Measurements from ENCODE around the gene CASK.

The CASK gene, protein sequence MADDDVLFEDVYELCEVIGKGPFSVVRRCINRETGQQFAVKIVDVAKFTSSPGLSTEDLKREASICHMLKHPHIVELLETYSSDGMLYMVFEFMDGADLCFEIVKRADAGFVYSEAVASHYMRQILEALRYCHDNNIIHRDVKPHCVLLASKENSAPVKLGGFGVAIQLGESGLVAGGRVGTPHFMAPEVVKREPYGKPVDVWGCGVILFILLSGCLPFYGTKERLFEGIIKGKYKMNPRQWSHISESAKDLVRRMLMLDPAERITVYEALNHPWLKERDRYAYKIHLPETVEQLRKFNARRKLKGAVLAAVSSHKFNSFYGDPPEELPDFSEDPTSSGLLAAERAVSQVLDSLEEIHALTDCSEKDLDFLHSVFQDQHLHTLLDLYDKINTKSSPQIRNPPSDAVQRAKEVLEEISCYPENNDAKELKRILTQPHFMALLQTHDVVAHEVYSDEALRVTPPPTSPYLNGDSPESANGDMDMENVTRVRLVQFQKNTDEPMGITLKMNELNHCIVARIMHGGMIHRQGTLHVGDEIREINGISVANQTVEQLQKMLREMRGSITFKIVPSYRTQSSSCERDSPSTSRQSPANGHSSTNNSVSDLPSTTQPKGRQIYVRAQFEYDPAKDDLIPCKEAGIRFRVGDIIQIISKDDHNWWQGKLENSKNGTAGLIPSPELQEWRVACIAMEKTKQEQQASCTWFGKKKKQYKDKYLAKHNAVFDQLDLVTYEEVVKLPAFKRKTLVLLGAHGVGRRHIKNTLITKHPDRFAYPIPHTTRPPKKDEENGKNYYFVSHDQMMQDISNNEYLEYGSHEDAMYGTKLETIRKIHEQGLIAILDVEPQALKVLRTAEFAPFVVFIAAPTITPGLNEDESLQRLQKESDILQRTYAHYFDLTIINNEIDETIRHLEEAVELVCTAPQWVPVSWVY

GRCh38 chrX:41923211-41923977 is at the start of gene CASK:
Gene CASK, minus strand, starts transcription at chrX:41923554. Its CDS starts 566 bp downstream, at chrX:41922988.
- TF ChIP-seq CTCF (IDR thresholded peaks at IDR 0.05; ENCODE audit: control insufficient read depth, extremely low read depth, insufficient read depth) = 0 out of 2 replicates have a peak, but pooled peaks have one; percentile 16
- H3K4me3 ChIP-seq (ENCODE audit: low read depth, low read length) = peak within 1 kb of the TSS; percentile 69
- DNase-seq (ENCODE audit: low read depth) = peak; percentile 60

GRCh38 chrX:41971346-41971745 is 48.0 kb upstream of the CASK start:
- DNase-seq (ENCODE audit: low read depth) = no peak
- no peak overlapping the region for H3K4me3 ChIP-seq (ENCODE audit: low read depth, low read length)
- no peak for TF ChIP-seq CTCF (IDR thresholded peaks at IDR 0.05; ENCODE audit: control insufficient read depth, extremely low read depth, insufficient read depth)

- TF ChIP-seq CTCF (IDR thresholded peaks at IDR 0.05; ENCODE audit: control insufficient read depth, extremely low read depth, insufficient read depth) = no peak
These were observed 47.1 kb upstream of the CASK start for GRCh38 chrX:41970419-41970818.

DNA sequence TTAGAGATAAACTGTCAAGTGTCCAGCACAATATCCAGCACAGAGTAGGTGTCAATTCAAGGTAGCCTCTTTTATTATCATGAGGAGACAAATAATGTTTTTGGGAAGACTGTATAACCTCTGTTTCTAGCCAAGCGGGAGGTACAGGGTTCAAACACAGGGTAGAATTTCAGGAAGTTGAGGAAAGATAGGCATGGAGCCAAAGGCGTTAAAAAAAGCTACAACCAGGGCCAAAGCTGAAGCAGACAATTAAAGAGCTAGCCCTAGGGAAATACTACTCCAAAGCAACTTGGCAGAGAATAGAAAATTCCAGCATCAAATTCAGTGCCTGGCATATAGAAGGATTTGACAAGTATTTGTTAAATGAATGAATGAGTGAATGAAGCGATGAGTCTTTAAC is 40.0 kb upstream of the CASK start:
- peak; percentile 67 for DNase-seq (ENCODE audit: low read depth)
- H3K4me3 ChIP-seq (ENCODE audit: low read depth, low read length) = no peak overlapping the region
- no peak for TF ChIP-seq CTCF (IDR thresholded peaks at IDR 0.05; ENCODE audit: control insufficient read depth, extremely low read depth, insufficient read depth)

More at GRCh38 chrX:41970419-41970818, 47.1 kb upstream of the CASK start:
- no peak overlapping the region for H3K4me3 ChIP-seq (ENCODE audit: low read depth, low read length)
- DNase-seq (ENCODE audit: low read depth) = no peak

DNA sequence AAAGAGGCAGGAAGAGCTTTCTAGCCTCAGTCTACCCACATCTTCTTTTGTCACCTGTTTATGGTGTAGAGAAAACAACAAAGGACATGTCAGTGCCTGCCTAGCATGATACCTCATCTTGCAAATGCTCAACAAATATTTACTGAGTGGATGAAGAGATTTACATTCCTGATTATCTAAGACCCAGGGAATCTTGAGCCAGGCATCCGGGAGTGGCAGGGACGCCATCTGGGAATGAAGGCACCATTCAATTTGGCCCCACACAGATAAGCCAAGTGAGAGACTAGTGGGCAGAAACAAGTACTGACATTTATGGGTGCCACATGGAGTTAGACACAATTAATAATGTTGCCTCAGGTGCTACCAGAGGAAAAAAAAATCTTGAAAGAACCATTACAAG is 36.8 kb upstream of the CASK start:
- peak; percentile 56 for DNase-seq (ENCODE audit: low read depth)
- no peak for TF ChIP-seq CTCF (IDR thresholded peaks at IDR 0.05; ENCODE audit: control insufficient read depth, extremely low read depth, insufficient read depth)

DNA sequence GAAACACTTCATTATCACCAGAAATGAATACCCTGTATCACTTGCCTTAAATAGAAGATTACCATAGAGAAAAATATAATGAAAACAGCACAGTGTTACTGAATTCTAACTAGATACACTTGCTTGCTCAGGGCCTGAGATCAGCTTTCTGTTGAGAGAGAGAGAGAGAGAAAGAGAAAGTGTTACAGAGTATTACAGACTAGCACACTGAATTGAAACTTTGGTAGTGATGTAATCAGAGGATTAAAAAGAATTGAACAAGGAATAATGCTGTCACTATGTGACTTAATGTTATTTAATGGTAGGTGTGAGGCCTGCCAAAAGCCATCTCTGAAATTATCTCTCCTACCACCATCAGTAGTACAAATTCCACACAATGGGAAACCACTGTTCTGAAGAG is 35.5 kb upstream of the CASK start:
- H3K4me3 ChIP-seq (ENCODE audit: low read depth, low read length) = no peak overlapping the region
- DNase-seq (ENCODE audit: low read depth) = no peak
- no peak for TF ChIP-seq CTCF (IDR thresholded peaks at IDR 0.05; ENCODE audit: control insufficient read depth, extremely low read depth, insufficient read depth)

More for the DNA sequence above, 36.8 kb upstream of the CASK start:
- H3K4me3 ChIP-seq (ENCODE audit: low read depth, low read length) = no peak overlapping the region
